H1 (cell line): ENCODE results near the gene TMEM225B. TPM values are rescaled to one million over a fixed set of nuclear protein-coding genes. Genes with fewer than 3 reads are reported as not detected.
A peak's percentile ranks its signal among the peaks of the same experiment; 100 is the strongest.

Experiments
- CTCF ChIA-PET: fragments of 300-600 bp; sonication (Branson Sonifier 250); formaldehyde crosslinking; loops from one replicate; lab custom pipeline; 2021; ENCODE audit not compliant: partially characterized antibody; lab: Charles Lee
- POLR2A ChIA-PET: fragments of 300-600 bp; sonication (Branson Sonifier 250); formaldehyde crosslinking; loops from one replicate; lab custom pipeline; 2021; ENCODE audit warnings: inconsistent platforms; ENCODE audit not compliant: partially characterized antibody; lab: Charles Lee
- DNase-seq, 2 experiments: peaks; one replicate each; pipeline versions ENCODE4 v3.0.0 to v3.0.0-alpha.2; 2010 to 2022; ENCODE audit warnings: low spot score in 2 of 2, low read depth in 1 of 2, mixed read lengths in 1 of 2
- FAIRE-seq: peaks from 2 replicates; lab custom pipeline; 2011; peaks lifted over from hg19 to GRCh38; lab: Jason Lieb, UNC
- H2AFZ ChIP-seq: 2 replicates; pipeline ENCODE4 v1.8.1; 2012; ENCODE audit warnings: low read length, inconsistent platforms
- H2AK5ac ChIP-seq: 2 replicates; pipeline ENCODE4 v1.6.1; 2013; ENCODE audit warnings: low read depth, low read length
- H2BK120ac ChIP-seq: replicated peaks from 2 replicates; pipeline ENCODE3; 2013; ENCODE audit warnings: low read depth, low read length, inconsistent platforms
- H2BK12ac ChIP-seq: 2 replicates; pipeline ENCODE4 v1.6.1; 2013; ENCODE audit warnings: low read depth, low read length
- H2BK15ac ChIP-seq: 2 replicates; pipeline ENCODE4 v1.6.1; 2013; ENCODE audit warnings: low read length
- H2BK20ac ChIP-seq: 2 replicates; pipeline ENCODE4 v1.6.1; 2013; ENCODE audit warnings: low read length
- H2BK5ac ChIP-seq: 2 replicates; pipeline ENCODE4 v1.6.1; 2013; ENCODE audit warnings: low read depth, low read length
- H3K14ac ChIP-seq: 2 replicates; pipeline ENCODE4 v1.6.1; 2013; ENCODE audit warnings: inconsistent platforms; ENCODE audit not compliant: insufficient read length
- H3K18ac ChIP-seq: 2 replicates; pipeline ENCODE4 v1.6.1; 2013; ENCODE audit warnings: low read length; ENCODE audit errors: extremely low read depth
- H3K23ac ChIP-seq: 2 replicates; pipeline ENCODE4 v1.6.1; 2013; ENCODE audit warnings: inconsistent platforms; ENCODE audit not compliant: insufficient read length
- H3K23me2 ChIP-seq: 2 replicates; pipeline ENCODE4 v1.6.1; 2013; ENCODE audit warnings: low read depth, low read length
- H3K27ac ChIP-seq: 2 replicates; pipeline ENCODE4 v1.6.1; 2011; ENCODE audit warnings: low read depth, low read length, inconsistent platforms
- H3K27me3 ChIP-seq, 4 experiments: replicated peaks in 1 of 4; 1 replicate in 1 of 4; 2 replicates in 3 of 4; pipeline versions ENCODE4 v1.6.1 to v1.8.1; 2011 to 2013; ENCODE audit warnings: low read length in 3 of 4, mild to moderate bottlenecking in 3 of 4, inconsistent platforms in 2 of 4, mixed read lengths in 2 of 4, moderate library complexity in 1 of 4; ENCODE audit not compliant: control insufficient read depth in 3 of 4, insufficient read depth in 3 of 4; ENCODE audit errors: extremely low read depth in 1 of 4
- H3K36me3 ChIP-seq, 4 experiments: 2 replicates each; pipeline versions ENCODE4 v1.6.1 to v1.8.1; 2011 to 2013; ENCODE audit warnings: mild to moderate bottlenecking in 4 of 4, low read length in 3 of 4, moderate library complexity in 2 of 4, control low read depth in 1 of 4, inconsistent platforms in 1 of 4; ENCODE audit not compliant: insufficient read depth in 4 of 4, control insufficient read depth in 2 of 4
- H3K4ac ChIP-seq: replicated peaks from 2 replicates; pipeline ENCODE3; 2013; ENCODE audit warnings: low read length, low read depth, mixed read lengths, inconsistent platforms; ENCODE audit not compliant: insufficient read length
- H3K4me1 ChIP-seq, 4 experiments: replicated peaks in 1 of 4; 1 replicate in 1 of 4; 2 replicates in 3 of 4; pipeline versions ENCODE4 v1.6.1 to v1.8.1; 2011 to 2013; ENCODE audit warnings: low read length in 3 of 4, inconsistent platforms in 2 of 4, mixed read lengths in 1 of 4; ENCODE audit not compliant: insufficient read depth in 4 of 4, control insufficient read depth in 3 of 4
- H3K4me2 ChIP-seq, 2 experiments: 2 replicates each; pipeline versions ENCODE4 v1.6.1 to v1.8.1; 2011 to 2013; ENCODE audit warnings: low read depth in 2 of 2, low read length in 2 of 2, control low read depth in 1 of 2, inconsistent platforms in 1 of 2, mild to moderate bottlenecking in 1 of 2; ENCODE audit not compliant: insufficient read depth in 1 of 2
- H3K4me3 ChIP-seq, 4 experiments: fragments of 200-600, 300-600 bp in 1 of 4; sonication (generic), shearing (Covaris generic), sonication (Bioruptor Twin) in 1 of 4; 2 replicates each; pipeline versions ENCODE4 v1.5.1 to v1.8.1; 2011 to 2016; ENCODE audit warnings: low read length in 4 of 4, low read depth in 3 of 4, control low read depth in 2 of 4, inconsistent platforms in 2 of 4, mild to moderate bottlenecking in 2 of 4, mixed read lengths in 1 of 4, moderate library complexity in 1 of 4; ENCODE audit not compliant: insufficient read depth in 2 of 4; ENCODE audit errors: extremely low read depth in 1 of 4
- H3K56ac ChIP-seq: replicated peaks from 2 replicates; pipeline ENCODE3; 2013; ENCODE audit warnings: low read depth, mild to moderate bottlenecking, mixed read lengths, low read length, inconsistent platforms; ENCODE audit not compliant: insufficient read length
- H3K79me1 ChIP-seq: 2 replicates; pipeline ENCODE4 v1.6.1; 2013; ENCODE audit warnings: low read depth, low read length, control low read depth
- H3K79me2 ChIP-seq, 2 experiments: 2 replicates each; pipeline versions ENCODE4 v1.6.1 to v1.8.1; 2012 to 2013; ENCODE audit warnings: low read length in 2 of 2, mild to moderate bottlenecking in 2 of 2, inconsistent platforms in 1 of 2; ENCODE audit not compliant: insufficient read depth in 2 of 2, control insufficient read depth in 1 of 2
- H3K9ac ChIP-seq, 4 experiments: replicated peaks in 1 of 4; 1 replicate in 1 of 4; 2 replicates in 3 of 4; pipeline versions ENCODE4 v1.6.1 to v1.8.1; 2011 to 2013; ENCODE audit warnings: low read depth in 3 of 4, low read length in 3 of 4, control low read depth in 2 of 4, mild to moderate bottlenecking in 2 of 4, moderate library complexity in 2 of 4, inconsistent platforms in 1 of 4; ENCODE audit errors: extremely low read depth in 1 of 4
- H3K9me3 ChIP-seq, 2 experiments: 2 replicates each; pipeline versions ENCODE4 v1.6.1 to v1.8.1; 2012 to 2013; ENCODE audit warnings: mild to moderate bottlenecking in 2 of 2, moderate library complexity in 2 of 2, control low read depth in 1 of 2, inconsistent platforms in 1 of 2, low read depth in 1 of 2, low read length in 1 of 2, mixed read lengths in 1 of 2; ENCODE audit not compliant: insufficient read depth in 2 of 2
- H4K20me1 ChIP-seq, 2 experiments: replicated peaks in 1 of 2; 2 replicates each; pipeline versions ENCODE3 to v1.8.1; 2011 to 2013; ENCODE audit warnings: inconsistent platforms in 2 of 2, low read length in 2 of 2, mild to moderate bottlenecking in 1 of 2; ENCODE audit not compliant: insufficient read depth in 2 of 2, control insufficient read depth in 1 of 2
- H4K5ac ChIP-seq: 2 replicates; pipeline ENCODE4 v1.6.1; 2013; ENCODE audit warnings: low read length, low read depth, mixed read lengths, inconsistent platforms; ENCODE audit not compliant: insufficient read length
- H4K8ac ChIP-seq: 2 replicates; pipeline ENCODE4 v1.8.0; 2013; ENCODE audit warnings: mild to moderate bottlenecking, moderate library complexity, low read length, inconsistent platforms; ENCODE audit not compliant: insufficient read depth; ENCODE audit errors: extremely low read depth
- H4K91ac ChIP-seq: replicated peaks from 2 replicates; pipeline ENCODE3; 2013; ENCODE audit warnings: low read length, mixed read lengths, inconsistent platforms; ENCODE audit not compliant: insufficient read length
- BRCA1 ChIP-seq: IDR thresholded peaks from 2 replicates; pipeline ENCODE4 v1.6.1; 2012; ENCODE audit warnings: low read depth, low read length, improper control_type of control experiment
- CBX5 ChIP-seq: fragments of 300-800, 300-1000 bp; sonication (generic); IDR thresholded peaks from 2 replicates; pipeline ENCODE4 v1.7.1; 2016; ENCODE audit warnings: antibody characterized with exemption, low read length, low read depth
- EP300 ChIP-seq, 2 experiments: IDR thresholded peaks; 1 replicate in 1 of 2; 2 replicates in 1 of 2; pipeline ENCODE4 v1.6.1; 2011 to 2012; ENCODE audit warnings: low read depth in 2 of 2, low read length in 2 of 2, mild to moderate bottlenecking in 2 of 2, borderline replicate concordance in 1 of 2, inconsistent platforms in 1 of 2, moderate library complexity in 1 of 2
- KDM4A ChIP-seq: IDR thresholded peaks from one replicate; pipeline ENCODE4 v1.7.1; 2012; ENCODE audit warnings: low read depth, mild to moderate bottlenecking, moderate library complexity, low read length, inconsistent platforms; ENCODE audit not compliant: severe bottlenecking
- KDM5A ChIP-seq: fragments of 200-600 bp; IDR thresholded peaks from 2 replicates; pipeline ENCODE4 v1.7.1; 2012; ENCODE audit warnings: mild to moderate bottlenecking, low read length, inconsistent platforms, mixed read lengths
- MAX ChIP-seq: IDR thresholded peaks from 2 replicates; pipeline ENCODE4 v1.6.1; 2012; ENCODE audit warnings: inconsistent platforms
- RFX5 ChIP-seq: IDR thresholded peaks from 2 replicates; pipeline ENCODE4 v1.6.1; 2011; ENCODE audit warnings: low read depth, low read length, improper control_type of control experiment, borderline replicate concordance
- RXRA ChIP-seq: IDR thresholded peaks from 2 replicates; pipeline ENCODE4 v1.6.1; 2011; ENCODE audit warnings: low read depth, mild to moderate bottlenecking, low read length, moderate library complexity; ENCODE audit not compliant: insufficient read depth
- SP2 ChIP-seq: IDR thresholded peaks from 2 replicates; pipeline ENCODE4 v1.6.1; 2012; ENCODE audit warnings: mild to moderate bottlenecking, low read length, inconsistent platforms
- SUZ12 ChIP-seq: fragments of 200-600 bp; sonication (generic); IDR thresholded peaks from 2 replicates; pipeline ENCODE4 v1.6.1; 2012; ENCODE audit warnings: mild to moderate bottlenecking, inconsistent platforms, low read length, moderate library complexity, mixed read lengths
- TCF12 ChIP-seq: IDR thresholded peaks from 2 replicates; pipeline ENCODE4 v1.6.1; 2011; ENCODE audit warnings: low read depth, mild to moderate bottlenecking, low read length
- USF2 ChIP-seq: IDR thresholded peaks from 2 replicates; pipeline ENCODE4 v1.6.1; 2011; ENCODE audit warnings: low read length, improper control_type of control experiment
- WGBS, 2 experiments: shearing (Covaris generic) in 1 of 2; methylation state at CpG; one replicate each; pipeline versions ENCODE4 v1.1.6 to v1.1.7; 2013 to 2015; ENCODE audit warnings: low lambda C conversion rate in 2 of 2, mixed read lengths in 2 of 2, inconsistent platforms in 1 of 2, low coverage in 1 of 2, missing lambda C conversion rate in 1 of 2; ENCODE audit not compliant: insufficient replicate concordance in 2 of 2, insufficient coverage in 1 of 2, insufficient read length in 1 of 2; ENCODE audit errors: extremely low coverage in 1 of 2, missing lambda C conversion rate in 1 of 2; 5-methylcytosine and 5-hydroxymethylcytosine counted together
- polyA plus RNA-seq, 7 experiments: library from polyadenylated mRNA; depleted of rRNA in 3 of 7; stranded (reverse) in 5 of 7; unstranded in 2 of 7; fragments of >200 nt in 5 of 7; fragments of 200-250 nt in 2 of 7; gene quantifications; 1 replicate in 5 of 7; 2 replicates in 1 of 7; 4 replicates in 1 of 7; pipeline versions ENCODE4 v1.2.1 to v1.2.3, GENCODE V29; 2011 to 2013; ENCODE audit warnings: missing spikeins in 2 of 7, mixed read lengths in 2 of 7
- total RNA-seq: library from RNA; stranded (reverse); fragmentation: NEBNext Ultra II Directional; extraction: Animal tissue kit (Norgen Biotek cat#: 25700); gene quantifications from 2 replicates; pipeline ENCODE4 v1.2.1, GENCODE V29; 2021

The TMEM225B gene
- total and polyA plus RNA-seq, 2 of the 8 experiments (the other 6 are each of a cell fraction or from before 2014, with no cell fraction given): 0.68 TPM; not detected in 1

DNA sequence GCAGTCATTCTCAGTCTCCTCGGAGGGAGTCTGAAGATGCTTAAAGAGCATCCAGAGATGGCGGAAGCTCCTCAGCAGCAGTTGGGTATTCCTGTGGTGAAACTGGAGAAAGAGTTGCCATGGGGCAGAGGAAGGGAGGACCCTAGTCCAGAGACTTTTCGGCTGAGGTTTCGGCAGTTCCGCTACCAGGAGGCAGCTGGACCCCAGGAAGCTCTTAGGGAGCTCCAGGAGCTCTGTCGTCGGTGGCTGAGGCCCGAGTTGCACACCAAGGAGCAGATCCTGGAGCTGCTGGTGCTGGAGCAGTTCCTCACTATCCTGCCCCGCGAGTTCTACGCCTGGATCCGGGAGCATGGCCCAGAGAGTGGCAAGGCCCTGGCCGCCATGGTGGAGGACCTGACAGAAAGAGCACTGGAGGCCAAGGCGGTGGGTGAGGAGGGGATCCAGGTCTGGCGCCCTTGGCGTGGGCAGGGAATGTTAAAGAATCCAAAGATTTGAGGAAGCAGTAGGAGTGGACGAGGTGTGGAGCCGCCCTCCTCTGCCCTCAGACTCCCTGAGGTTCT lies 21.6 kb downstream of the TMEM225B start:
- peaks cover 8% of the 10 kb centered on the region for H3K79me1 ChIP-seq
- no peaks in the 10 kb centered on the region for H3K27me3 ChIP-seq
- H3K14ac ChIP-seq: no peak overlapping the region
- no peak overlapping the region for H3K23ac ChIP-seq
- ChIA-PET CTCF (no interaction called here), POLR2A (no interaction called here)
- H3K18ac ChIP-seq: no peak overlapping the region
- H3K4me3 ChIP-seq: no peak overlapping the region
- no peak overlapping the region for H4K91ac ChIP-seq
- peaks cover 20 to 60% (median 49%) of the 10 kb centered on the region in 4 experiments for H3K36me3 ChIP-seq
- no peak overlapping the region for H2BK20ac ChIP-seq
- H3K56ac ChIP-seq: no peak overlapping the region
- H3K4ac ChIP-seq: no peak overlapping the region
- no peak overlapping the region for H4K8ac ChIP-seq
- no peak overlapping the region for H2AK5ac ChIP-seq
- peaks cover 0 to 5% of the 10 kb centered on the region in 2 experiments for H4K20me1 ChIP-seq
- no peak for FAIRE-seq
- no peak overlapping the region for H3K4me2 ChIP-seq
- H3K27ac ChIP-seq: no peak overlapping the region
- no peaks in the 10 kb centered on the region; a peak in 2 of 7 replicates for H3K4me1 ChIP-seq
- H2BK15ac ChIP-seq: no peak overlapping the region
- no peak overlapping the region for H2AFZ ChIP-seq
- H2BK5ac ChIP-seq: no peak overlapping the region
- DNase-seq: peak in 1 of 2 experiments; percentile 17
- no peak overlapping the region for H3K9ac ChIP-seq
- no peak overlapping the region for H2BK12ac ChIP-seq
- no peak overlapping the region for H2BK120ac ChIP-seq
- no peak overlapping the region for H4K5ac ChIP-seq
- no peaks in the 10 kb centered on the region for H3K9me3 ChIP-seq
- H3K79me2 ChIP-seq: peaks cover 0 to 12% of the 10 kb centered on the region in 2 experiments; a peak in 1 of 4 replicates
- H3K23me2 ChIP-seq: peaks cover 7% of the 10 kb centered on the region
- 91% methylated on average over 18 of the region's 18 CpGs; no CpG with 5 or more reads in 1 of the 2 experiments for WGBS, 2 experiments
- TF ChIP-seq MAX (no peak), BRCA1 (no peak), EP300 (IDR thresholded peaks at IDR 0.05; ENCODE audit: borderline replicate concordance in 1 of 2, low read depth in 2 of 2, low read length in 2 of 2) (no peak), TCF12 (no peak), KDM4A (no peak), KDM5A (no peak), SP2 (no peak), SUZ12 (no peak), RXRA (no peak), RFX5 (no peak), USF2 (no peak), CBX5 (no peak)
